Measurements from ENCODE around the gene TNP2.

The TNP2 gene

DNA sequence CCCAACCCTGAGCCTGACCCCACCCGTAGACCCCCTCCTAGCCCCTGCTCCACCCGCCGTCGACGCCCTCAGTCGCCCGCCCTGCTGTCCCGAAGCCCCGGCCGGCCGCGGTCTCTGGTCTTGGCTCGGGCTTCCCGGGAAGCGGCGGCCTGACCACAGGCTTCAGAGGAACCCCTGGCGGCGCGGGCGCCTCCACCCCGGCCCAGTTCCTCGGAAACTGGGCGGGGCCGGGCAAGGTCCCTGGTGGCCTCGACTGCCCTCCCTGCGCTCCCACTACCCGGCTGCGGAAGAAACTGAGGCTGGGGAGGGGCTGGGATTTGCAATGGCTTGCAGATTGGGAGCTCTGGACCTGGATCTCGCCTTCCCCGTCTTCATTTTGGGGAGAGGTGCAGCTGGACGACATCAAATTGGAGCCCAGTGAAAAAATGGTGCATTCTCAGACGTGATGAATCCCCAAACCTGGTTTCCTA lies 12.4 kb downstream of the TNP2 start:
- DNase-seq (ENCODE audit: low read depth, low spot score) = peak; percentile 68

DNA sequence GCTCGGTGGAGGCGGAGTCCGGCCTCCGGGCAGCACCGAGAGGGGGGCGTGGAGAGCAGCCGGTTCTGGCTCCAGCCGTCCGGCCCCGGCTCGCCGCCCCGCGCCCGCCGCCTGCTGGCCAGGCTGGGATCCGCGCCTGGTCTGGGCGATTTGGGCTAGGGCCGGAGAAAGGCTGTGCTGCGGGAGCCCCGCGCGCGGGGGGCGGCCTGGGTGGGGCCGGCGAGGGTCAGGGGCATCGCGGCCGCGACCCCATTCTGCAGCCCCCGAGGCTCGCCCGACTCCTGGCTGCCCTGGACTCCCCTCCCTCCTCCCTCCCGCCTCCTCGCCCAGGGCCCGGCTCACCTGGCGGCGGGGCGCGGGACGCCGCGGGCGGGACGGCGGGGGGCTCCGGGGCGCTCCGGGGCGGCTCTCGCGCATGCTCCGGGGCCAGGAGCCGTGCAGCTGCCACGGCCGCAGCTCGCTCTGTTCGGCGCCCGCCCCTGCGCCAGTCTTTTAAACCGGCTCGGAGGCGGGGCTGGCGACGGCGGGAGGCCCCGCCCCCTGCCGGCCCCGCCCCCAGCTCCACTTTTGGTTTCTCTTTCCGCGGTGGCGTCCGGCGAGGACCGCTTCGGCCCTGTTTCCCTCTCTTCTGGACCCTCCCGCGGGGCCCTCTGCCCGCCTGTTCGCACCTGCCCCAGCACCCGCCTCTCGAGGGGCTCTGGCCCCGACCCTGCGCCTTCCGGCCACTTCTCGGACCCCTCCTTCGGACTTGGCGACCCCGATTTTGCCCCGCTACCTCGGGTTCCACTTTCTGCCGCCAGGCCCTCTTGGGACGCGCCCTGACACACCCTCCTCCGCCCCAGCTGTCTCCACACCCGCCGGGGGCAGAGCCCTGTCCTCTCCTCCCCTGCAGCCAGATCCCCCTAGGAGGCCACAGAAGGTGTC lies 13.1 kb downstream of the TNP2 start, which contains the start of gene SOCS1:
Gene SOCS1, minus strand, starts transcription at position 468 of the 924 bp plus-strand sequence. CDS start 726 bp downstream, outside the sequence.
- DNase-seq (ENCODE audit: low read depth, low spot score) = peak; percentile 93

DNA sequence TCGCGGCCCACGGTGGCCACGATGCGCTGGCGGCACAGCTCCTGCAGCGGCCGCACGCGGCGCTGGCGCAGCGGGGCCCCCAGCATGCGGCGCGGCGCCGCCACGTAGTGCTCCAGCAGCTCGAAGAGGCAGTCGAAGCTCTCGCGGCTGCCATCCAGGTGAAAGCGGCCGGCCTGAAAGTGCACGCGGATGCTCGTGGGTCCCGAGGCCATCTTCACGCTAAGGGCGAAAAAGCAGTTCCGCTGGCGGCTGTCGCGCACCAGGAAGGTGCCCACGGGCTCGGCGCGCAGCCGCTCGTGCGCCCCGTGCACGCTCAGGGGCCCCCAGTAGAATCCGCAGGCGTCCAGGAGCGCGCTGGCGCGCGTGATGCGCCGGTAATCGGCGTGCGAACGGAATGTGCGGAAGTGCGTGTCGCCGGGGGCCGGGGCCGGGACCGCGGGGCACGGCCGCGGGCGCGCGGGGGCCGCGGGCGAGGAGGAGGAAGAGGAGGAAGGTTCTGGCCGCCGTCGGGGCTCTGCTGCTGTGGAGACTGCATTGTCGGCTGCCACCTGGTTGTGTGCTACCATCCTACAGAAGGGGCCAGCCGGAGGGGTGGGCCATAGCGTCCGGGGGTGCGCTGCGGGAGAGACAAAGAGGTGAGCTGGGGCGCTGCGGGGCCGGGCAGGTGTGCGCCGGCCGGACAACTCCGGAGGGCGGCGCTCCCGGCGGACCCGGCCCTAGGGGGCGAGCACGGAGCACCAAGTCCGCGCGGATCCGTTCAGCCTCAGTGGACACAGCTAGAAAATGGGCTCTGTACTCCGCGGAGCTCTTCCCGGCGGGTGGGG lies 14.0 kb downstream of the TNP2 start:
- DNase-seq (ENCODE audit: low read depth, low spot score) = peak; percentile 62

DNA sequence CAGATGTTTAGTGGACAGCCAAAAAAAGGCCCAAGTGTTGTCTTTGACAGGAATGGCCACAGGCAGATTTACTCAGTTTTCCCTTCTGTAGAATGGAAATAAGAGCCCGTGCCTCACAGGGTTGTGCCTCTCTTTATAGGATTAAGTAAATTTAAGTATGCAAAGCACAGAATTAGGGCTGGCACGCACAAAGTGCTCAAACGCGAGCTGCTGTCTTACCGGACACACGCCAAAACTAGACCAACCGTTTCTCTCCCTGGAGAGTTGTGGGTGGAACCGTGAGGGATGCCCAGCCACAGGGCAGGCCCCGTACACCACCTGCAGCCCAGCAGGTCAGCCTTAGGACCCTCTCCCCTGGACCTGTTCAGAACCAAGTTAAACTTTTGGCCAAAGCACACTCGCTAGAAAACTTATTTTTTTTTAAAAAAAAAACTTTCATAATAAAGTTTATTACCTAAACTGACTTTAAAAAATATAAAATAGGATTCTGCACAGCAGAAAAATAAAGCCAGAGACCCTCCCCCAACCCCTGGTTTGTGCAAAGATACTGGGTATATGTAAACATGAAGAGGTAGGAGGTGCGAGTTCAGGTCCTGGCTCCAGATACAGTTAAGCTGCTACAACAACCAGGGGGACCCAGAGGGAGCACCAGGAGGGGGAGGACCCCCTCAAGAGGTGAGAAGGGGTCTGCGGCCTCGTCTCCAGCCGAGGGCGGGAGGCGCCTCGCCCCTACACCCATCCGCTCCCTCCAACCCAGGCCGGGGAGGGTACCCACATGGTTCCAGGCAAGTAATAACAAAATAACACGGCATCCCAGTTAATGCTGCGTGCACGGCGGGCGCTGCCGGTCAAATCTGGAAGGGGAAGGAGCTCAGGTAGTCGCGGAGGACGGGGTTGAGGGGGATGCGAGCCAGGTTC lies 14.9 kb downstream of the TNP2 start:
- no peak for DNase-seq (ENCODE audit: low read depth, low spot score)

GRCh38 chr16:11253009-11253994 lies 15.8 kb downstream of the TNP2 start:
- DNase-seq (ENCODE audit: low read depth, low spot score) = no peak

DNA sequence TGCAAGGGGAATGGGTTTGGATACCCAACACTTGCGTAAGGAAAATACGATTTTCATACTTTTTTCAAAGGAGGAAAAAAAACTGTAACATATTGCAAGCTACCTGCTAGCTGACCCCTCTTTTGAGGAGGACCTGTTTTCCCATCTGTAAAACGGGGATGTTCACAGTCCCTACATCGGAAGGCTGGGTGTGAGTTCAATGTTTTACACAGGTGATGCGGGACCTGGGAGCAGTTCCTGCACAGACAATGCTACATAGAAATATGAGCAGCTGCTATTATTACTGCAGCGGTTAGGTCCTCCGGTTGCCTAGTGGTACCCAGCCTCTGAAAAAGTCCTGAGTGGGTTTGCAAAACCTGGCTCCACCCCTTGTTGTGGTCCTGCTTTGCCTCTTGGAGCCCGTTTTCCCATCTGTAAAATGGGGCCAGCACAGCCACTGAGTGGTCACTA lies 16.6 kb downstream of the TNP2 start:
- DNase-seq (ENCODE audit: low read depth, low spot score) = no peak

- no peak for DNase-seq (ENCODE audit: low read depth, low spot score)
Observed at GRCh38 chr16:11251525-11252481, 17.3 kb downstream of the TNP2 start.

DNA sequence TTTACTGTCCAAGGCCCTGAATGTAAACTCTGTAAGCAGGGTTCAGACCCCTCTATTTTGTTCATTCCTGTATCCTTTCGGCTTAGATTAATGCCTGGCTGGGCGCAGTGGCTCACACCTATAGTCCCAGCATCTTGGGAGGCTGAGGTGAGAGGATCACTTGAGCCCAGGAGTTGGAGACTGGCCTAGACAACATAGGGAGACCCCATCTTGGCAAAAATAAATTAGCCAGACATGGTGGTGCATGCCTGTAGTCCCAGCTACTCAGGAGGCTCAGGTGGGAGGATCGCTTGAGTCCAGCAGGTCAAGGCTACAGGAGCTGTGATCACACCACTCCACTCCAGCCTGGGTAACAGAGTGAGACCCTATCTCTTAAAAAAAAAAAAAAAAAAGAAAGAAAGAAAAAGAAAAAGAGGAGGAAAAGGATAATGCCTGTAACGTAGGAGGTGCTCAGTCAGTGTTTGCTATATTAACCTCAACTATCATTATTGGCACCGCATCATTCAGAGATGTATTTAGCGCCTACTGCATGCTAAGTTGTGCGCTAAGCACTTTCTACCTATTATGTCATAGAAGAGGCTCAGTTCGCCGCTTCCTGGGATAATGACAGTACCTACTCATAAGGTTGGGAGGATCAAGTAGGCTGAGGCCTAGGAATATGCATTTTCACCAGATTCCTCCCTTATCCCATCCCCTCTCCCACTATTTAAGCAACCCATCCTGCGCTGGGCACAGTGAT lies 18.2 kb downstream of the TNP2 start:
- DNase-seq (ENCODE audit: low read depth, low spot score) = no peak

DNA sequence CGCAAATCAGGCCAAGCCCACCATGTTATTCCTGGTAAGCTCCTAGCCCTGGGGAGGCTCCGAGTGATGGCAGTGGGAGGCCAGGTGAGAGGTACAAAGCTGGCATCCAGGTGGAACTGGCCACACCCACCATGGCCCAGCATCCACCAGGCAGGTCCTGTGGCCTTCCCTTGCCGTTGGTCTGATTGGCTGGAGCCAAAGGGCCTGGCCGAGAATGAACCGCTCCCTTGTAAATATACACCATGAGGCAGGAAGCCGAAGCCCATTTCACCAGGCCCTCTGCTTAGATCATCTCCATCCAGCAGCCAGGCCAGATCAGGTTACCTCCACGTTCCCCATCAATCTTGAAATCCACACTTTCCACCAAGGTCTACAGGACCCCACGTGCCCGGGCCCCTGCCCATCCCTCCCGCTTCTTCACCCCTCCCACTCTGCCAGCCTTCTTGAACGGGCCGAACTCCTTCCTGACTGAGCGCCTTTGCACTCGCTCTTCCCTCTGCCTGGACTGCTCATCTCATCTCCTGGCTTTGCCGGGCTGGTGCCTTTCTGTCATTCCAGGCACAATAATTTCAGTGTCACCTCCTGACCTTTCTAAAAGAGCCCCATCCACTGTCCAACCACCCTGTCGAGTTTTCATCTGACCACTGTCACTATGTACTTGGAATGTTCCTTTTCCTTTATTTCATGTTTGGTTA lies 18.9 kb downstream of the TNP2 start:
- DNase-seq (ENCODE audit: low read depth, low spot score) = peak; percentile 53

GRCh38 chr16:11249233-11250061 lies 19.7 kb downstream of the TNP2 start:
- no peak for DNase-seq (ENCODE audit: low read depth, low spot score)

DNA sequence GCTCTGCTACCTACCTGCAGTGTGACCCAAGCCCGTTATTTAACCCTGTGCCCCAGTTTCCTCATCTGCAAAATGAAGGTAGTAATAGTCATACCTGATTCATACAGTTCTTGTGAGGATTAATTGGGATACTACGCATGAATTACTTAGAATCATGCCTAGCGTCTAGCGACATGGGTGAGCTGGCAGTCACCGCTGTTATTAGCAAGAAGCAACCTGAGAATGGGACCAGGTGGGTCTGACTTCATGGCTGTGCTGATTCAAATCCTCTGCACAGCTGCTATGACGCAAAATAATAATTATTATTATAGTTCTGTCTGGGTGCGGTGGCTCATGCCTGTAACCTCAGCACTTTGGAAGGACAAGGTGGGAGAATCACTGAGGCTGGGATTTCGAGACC lies 21.0 kb downstream of the TNP2 start:
- no peak for DNase-seq (ENCODE audit: low read depth, low spot score)

DNA sequence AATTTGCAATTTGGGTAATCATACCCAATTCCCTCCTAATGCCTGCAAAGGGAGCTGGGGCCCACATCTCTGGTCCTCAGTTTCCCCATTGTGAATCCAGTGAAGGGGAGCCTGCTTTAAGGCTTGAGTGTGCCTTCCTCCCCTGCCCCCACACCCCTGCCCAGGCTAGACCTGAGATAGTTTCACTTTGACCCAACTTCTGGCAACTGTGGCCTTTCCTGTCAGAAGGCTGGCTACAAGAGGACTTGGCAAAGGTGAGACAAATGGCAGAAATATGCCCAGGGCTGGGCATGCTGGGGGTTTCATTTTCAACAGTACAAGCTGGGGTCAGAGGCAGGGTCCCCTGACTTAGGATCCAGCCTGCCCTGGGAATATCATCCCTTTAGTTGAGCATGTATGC lies 23.1 kb downstream of the TNP2 start:
- no peak for DNase-seq (ENCODE audit: low read depth, low spot score)

DNA sequence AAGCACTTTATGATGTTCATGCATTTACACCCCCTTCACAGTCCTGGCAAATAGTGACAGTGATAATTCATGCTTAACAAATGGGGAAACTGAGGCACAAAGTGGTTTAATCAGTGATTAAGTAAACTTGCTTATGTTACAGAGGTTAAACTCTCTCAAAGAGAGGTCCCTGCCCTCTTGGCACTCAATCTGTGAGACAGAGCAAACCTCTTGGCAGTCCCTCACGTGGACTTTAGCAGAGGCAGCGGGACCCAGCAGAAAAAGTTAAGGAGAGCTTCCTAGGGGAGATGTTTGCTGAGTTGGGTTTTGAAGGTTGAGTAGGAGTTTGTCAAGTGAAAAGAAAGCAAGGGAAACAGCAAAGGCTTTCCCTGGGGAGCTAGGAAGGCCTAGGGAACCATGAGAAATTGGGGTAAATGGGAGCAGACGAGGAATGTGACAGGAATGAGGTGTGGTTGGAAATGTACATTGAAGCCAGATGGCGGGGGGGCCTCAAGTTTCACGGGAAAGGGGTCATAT lies 23.8 kb downstream of the TNP2 start:
- no peak for DNase-seq (ENCODE audit: low read depth, low spot score)

DNA sequence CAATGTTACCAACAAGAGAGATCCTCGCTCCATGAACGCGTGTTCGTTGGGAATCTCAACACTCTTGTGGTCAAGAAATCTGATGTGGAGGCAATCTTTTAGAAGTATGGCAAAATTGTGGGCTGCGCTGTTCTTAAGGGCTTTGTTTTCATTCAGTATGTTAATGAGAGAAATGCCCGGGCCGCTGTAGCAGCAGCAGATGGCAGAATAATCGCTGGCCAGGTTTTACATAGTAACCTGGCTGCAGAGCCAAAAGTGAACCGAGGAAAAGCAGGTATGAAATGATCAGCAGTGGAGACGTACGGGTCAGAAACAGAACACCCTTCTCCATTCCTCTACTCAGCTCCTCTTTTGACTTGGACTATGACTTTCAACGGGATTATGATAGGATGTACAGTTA lies 26.5 kb downstream of the TNP2 start:
- DNase-seq (ENCODE audit: low read depth, low spot score) = no peak

GRCh38 chr16:11241480-11242204 lies 27.5 kb downstream of the TNP2 start:
- DNase-seq (ENCODE audit: low read depth, low spot score) = no peak
